Posterior vena cava (tissue), 2 donors: Measurements from ENCODE around the gene ZNF148. TPM values are rescaled to one million over a fixed set of nuclear protein-coding genes. Genes with fewer than 3 reads are reported as not detected.
A peak's percentile ranks its signal among the peaks of the same experiment; 100 is the strongest.

Source experiments
- DNase-seq: peaks from one replicate; pipeline ENCODE4 v3.0.0-alpha.2; 2020; ENCODE audit warnings: low spot score
- intact Hi-C, 2 donors: fragments of 100-400 bp; cut with DNase I; formaldehyde crosslinking; loops; one replicate each; pipeline versions ENCODE4 v1.14.1 to v1.14.2; 2022 to 2023
- total RNA-seq, 2 donors: library from RNA; stranded (reverse); fragmentation: NEBNext Ultra II Directional; extraction: Animal tissue kit (Norgen Biotek cat#: 25700); gene quantifications; one replicate each; pipeline ENCODE4 v1.2.1, GENCODE V29; 2021
- donor health status: DM: yes; HTN: yes; CAD: no.
- donor health status: DM: yes; HTN: yes; CAD: no.

ZNF148 gene
- total RNA-seq, 2 donors from 2014 or later, result 39.7 to 45.5 TPM

DNA sequence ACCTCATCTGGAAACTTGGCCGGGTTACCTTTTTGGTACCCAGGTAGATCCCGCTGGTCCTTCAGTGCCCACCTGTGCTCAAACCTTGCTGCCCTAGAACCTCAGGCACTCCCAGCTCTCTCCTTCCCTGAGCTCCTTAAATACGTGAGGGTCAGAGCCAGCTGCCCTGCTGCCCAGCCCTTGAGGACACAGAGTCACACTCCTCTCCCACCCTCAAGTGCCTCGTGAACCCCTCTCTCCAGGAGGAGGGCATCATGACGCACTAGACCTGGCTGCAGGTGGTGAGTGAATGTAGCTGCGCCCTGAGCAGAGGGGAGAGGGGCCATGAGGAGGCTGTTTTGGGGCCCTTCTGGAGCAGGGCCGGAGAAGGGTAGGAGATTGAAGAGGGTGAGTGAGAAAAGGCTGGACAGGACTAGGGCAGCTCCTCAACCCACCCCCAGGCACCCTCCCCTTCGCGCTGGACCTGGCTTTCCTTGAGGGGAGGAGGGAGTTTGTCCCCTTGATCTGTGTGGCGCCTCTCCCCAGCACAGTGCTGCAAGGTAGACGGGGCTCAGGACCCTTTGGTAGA, 163.5 kb downstream of the ZNF148 start:
- no peak for DNase-seq
- intact Hi-C loops, result no loop called here

DNA sequence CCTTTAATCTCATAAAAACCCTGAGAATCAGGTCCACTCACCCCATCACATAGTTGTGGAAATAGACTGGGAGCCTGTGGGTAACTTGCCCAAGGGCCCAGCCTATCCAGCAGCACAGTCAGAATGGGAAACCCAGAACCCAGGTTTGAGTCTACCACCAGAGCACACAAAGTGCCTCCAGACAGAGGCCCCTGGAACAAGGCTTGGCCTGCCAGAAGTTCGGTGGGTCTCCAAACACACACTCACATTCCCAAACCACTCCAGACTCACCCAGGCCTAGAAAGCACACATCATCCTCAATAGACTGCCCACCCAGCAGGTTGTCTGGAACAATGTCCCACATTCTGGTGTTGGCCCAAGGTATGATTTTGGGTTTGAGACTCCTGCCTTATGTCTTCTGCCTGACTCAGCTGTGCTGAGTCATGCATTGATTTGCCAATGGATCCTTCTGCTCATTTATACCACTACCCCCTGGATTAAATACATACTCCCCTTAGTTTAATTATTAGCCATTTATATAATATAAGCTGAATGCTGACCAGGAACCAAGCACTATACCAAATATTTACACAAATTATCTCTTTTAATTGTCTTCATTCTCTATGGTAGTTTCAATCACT, 167.1 kb downstream of the ZNF148 start:
- intact Hi-C loops, result no loop called here
- DNase-seq, result no peak

DNA sequence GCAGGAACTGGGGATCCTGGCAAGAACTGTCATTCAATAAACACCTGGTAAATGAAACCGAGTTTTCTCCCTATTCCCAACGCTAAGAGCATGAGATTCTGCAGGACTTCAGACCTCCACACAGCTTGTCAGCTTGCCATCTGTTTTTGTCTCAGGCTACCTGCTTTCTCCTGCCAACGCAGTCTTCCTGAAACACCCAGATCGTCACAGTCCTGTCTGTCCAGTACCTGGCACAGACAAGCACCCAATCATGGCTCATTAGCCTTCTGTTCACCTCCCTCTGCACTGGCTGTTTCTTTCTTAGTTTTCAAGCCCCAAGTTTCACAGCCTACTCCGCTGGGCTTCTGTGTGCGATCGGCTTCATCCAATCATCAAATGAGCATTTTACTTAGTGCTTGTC, 167.6 kb downstream of the ZNF148 start:
- intact Hi-C loops, result no loop called here
- DNase-seq, result no peak

DNA sequence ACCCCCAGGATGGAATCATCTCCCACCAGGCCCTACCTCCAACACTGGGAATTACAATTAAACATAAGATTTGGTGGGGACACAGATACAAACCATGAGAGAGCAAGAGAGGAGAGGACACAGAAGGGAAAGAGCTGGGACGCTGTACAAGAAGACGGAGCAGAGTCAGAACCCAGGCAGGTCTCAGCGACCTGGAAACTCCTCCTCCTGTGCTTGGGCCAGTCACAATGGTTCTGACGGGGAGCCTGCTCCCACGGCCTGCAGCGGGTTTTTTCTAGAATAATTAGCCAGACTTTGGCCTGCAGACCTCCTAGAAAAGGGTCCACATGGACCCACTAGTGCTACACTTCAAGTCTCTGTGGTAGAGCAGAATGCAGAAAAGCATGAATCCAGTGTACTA, 168.2 kb downstream of the ZNF148 start:
- DNase-seq, result no peak
- intact Hi-C loops, result no loop called here

DNA sequence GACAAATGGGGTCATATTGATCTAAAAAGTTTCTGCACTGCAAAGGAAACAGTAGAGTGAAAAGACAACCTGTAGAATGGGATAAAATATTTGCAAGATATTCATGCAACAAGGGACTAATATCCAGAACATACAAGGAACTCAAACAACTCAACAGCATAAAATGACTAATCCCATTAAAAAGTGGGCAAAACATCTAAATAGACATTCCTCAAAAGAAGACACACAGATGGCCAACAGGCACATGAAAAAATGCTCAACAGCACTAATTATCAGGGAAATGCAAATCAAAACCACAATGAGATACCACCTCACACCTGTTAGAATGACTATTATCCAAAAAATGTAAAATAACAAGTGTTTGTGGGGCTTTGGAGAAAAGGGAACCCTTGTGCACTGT, 171.4 kb downstream of the ZNF148 start:
- no peak for DNase-seq

DNA sequence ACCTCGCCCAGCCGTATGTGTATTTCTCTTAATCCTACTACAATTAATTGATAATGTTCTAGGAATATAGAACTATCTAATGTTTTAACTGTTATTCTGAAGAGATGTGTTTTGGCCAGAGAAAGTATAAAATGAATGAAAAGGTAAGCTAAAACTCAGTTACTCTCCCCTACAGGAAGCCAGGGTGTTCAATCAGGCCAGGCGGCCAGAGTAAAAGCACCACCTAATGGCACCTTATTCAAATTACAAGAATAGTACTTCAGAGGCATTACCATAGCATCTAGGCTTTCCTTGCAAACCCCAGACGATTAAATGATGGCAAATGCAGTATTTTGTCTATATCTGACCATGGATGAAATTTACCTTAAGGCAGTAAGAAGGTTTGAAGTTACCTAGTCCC, 172.9 kb downstream of the ZNF148 start:
- intact Hi-C loops, result no loop called here
- DNase-seq, result no peak

More for the DNA sequence above, 171.4 kb downstream of the ZNF148 start:
- intact Hi-C loops, result no loop called here

DNA sequence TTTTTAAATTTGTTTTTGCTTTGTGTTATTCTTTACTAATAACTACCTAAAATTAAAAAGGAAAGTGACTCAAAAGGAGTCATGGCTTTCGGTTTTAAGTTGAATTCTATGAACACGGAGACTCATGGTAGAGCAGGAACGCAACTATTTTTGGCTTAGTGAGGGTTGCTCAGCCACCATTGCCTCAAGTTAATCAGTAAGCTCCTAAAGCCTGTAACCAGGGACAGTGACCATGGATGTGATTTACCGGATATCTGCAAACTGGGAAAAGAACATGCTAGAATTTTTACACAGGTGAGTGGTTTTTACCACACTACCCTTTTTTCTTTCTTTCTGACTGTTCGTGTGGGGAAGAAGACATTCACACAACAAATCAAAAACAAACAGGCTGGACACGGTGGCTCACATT, 174.4 kb downstream of the ZNF148 start:
- no peak for DNase-seq
- intact Hi-C loops, result no loop called here

DNA sequence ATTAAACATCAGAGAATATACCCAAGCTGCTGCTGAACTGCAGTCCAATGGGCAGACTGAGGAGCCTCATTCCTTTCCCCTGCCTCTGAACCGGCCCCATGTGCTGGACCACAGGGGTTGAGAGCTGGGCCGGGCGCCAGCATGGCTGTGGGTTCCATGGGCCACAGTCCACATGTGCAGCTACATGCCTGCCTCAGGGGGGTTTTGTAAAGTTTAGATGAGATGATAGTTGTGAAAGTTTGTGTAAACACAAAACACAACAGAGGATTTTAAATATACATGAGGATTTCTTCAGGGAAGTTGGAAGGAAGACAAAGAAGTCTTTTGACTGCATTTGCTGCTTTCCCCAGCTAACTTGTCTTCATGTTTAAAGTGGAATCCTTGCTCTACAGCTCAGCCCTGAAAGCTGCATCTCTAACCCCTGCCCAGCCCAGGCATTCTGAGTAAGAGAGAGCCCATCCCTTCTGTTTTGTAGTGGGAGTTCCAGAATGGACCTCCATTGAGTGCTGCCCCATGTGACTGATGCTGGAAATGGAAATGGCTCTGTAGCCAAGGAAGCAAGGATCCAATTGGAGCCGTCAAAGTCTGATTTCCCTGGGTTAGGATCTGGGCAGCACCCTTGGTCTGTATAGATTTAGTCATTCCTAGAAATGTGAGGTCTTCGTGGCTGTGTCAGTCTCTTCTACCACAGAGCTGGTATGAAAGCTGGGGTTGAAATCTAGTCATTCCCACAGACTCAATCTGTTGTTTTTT, 180.1 kb downstream of the ZNF148 start:
- peak; percentile 66 for DNase-seq
- intact Hi-C loops, result no loop called here

DNA sequence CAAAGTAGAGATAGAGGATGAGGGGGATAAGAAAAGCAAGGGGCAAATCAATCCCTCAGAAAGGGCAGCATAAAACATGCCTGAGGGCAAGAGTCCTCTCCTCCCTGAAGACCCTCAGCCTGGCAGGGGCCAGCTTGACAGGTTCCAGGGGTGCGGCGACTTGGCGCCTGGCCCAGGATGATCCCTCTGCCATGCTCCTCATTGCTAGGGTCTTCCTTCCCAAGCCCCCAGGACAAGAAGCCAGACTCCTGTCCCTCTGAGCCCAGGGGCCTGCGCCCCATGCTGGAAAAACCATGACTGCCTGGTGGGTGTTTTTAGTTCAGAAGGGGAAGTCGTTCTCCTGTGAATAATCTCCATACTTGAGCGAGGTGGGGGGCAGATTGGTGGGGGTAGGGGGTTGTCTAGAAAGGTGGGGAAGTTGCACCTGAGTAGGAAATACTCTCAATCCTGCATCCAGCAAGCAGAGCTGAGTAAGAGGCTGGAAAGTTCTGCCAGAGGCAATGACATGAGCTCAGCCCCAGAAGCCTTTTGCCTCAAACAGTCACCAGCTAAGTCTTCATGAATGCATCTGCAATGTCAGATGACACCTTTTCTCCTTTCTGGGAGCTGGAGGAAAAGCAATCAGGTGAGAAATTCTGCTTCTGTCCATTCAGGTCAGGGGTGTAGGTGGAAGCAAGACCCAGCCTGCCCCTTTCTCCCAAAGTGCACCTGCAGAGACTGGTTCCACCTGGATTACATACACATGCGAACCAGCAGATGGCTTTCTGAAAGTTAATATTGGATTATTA, 180.9 kb downstream of the ZNF148 start:
- DNase-seq, result no peak
- intact Hi-C loops, result no loop called here

DNA sequence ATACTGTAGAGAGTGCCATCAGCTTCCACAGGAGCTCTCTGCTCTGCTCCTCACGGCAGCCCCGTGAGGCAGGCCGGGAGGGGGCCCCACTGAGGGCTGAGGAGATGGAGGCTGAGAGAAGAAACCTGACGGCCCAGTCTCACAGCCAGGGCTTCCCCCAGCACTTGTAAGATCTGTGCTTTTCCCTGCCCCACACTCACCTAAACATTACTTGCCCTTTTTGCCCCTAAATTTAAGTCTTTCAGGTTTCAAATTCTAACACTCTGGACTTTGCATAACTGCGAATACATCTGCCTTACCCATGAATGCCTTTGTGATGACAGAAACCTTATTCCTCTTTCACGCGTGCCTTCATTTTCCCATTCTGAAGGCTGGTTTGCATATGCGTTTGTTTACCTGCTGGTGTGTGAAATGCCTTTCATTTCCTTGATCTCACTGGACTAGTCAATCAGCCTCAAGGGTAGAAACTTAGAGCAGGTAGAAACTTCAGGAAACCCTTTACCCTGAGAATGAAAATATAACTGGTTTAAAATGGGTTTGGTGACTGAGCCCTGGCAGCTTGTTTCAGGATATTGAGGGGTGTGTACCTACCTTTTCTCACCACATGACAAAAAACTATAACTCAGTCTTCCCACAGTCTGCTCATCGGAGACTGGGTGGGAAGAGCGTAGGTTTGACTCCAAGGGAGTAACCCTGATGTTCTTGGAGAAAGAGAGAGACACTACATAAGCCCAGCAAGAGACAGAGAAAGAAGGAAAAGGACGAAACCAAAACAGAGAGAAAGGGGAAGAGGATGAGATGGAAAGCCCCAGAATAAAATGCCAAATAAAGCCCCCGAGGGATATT, 182.7 kb downstream of the ZNF148 start:
- intact Hi-C loops, result no loop called here

DNA sequence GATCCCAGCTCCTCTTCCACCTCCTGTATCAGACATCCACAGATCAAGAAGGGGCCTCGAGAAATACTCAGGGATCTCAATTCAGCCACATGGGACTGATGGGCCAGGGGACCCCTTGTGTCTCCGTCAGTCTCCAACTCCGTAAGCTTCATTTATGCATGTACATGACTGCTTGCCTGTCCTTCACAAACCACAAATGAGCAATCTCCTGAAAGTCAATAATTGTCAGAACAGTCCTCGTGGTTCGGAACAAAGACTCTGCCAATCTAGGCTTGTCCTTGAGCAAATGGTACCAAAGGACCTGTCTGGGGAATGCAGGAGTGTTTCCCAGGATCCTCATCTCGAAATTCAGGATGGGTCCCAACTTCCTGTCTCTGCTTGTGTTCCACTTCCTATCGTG, 183.4 kb downstream of the ZNF148 start:
- DNase-seq, result no peak
- intact Hi-C loops, result no loop called here

More for the DNA sequence above, 182.7 kb downstream of the ZNF148 start:
- no peak for DNase-seq

DNA sequence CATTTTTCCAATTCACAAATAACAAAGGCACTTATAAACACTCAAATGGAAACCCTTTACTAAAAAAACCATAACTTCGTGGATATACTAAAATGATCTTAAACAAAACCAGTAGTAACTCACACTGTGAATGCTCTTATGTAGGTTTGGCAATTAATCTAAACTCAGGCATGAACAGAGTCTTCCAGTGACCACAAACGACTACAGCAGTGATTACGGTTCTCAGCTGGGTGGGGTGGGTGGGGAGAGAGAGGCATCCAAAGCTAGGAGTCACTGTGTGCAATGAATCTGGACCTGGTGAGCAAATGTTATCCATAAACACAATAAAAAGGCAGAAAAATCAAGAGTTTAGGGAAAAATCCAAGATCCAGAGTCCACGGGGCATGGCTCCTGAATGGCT, 183.9 kb downstream of the ZNF148 start:
- no peak for DNase-seq
- intact Hi-C loops, result no loop called here

DNA sequence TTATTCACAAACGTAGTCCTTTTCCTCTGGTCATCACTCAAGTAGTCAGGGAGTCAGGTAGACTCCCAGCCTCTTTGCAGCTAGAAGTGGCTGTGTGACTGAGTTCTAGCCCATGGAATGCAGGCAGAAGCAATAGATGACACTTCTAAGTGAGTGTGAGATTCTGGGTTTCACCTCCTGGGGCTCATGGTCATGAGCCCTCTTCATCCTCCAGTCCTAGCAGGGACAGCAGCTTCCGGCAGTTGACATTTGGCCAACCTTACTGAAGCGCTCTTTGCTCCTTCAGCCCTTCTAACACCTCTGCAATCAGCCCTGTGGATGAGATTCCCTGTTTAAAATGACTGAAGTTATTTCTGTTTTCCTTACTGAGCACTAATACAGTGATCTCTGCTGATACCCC, 184.3 kb downstream of the ZNF148 start:
- DNase-seq, result no peak
- intact Hi-C loops, result no loop called here

DNA sequence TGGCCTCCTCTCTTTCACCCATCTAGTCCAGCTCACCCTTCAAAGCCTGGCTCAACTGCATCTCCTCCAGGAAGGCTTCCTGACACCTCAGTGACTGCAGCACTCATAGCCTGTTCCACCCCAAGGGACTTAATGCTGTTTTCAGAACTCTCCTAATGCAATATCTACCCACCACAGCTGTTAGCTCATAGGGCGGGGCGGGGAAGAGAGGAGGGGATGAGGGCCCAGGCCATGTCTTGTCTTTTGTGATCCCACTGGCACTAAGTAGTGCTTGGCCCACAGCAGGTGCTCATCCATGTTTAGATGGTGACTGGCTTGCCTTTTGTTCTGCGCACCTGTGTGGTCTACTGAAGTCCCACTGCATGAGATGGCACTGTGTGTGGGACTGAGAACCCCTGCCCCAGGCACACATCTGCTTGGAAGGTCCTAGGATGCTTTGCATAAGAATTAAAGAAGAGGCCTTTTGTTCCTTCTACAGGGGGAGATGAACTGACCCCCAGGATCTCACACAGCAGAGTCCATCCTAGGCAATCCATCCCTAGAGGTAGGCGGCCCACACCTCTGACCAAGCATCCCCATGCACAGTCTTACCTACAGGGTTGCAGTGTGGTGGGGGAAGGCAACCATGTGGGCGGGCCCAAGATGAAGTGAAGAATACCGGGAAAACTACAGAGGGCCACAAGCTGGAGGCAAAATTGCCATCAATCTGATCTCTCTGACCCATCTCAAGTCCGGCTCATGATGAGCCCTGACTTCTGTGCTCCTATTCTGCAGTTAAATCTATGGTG, 185.6 kb downstream of the ZNF148 start:
- DNase-seq, result peak; percentile 51
- intact Hi-C loops, result no loop called here

DNA sequence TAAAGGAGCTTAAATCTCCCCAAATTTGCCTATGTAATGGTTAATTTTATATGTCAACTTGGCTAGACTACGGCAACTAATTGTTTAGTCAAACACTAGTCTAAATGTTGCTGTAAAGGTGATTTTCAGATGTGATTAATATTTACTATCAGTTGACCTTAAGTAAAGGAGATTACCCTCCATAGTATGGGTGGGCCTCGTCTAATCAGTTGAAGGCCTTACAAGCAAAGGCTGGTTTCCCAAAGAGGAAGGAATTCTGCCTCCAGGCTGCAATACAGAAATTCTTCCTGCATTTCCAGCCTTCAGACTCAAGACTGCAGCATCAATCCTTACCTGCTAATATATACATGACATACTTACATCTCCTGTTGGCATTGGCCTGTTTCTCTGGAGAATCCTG, 186.2 kb downstream of the ZNF148 start:
- no peak for DNase-seq
- intact Hi-C loops, result no loop called here

DNA sequence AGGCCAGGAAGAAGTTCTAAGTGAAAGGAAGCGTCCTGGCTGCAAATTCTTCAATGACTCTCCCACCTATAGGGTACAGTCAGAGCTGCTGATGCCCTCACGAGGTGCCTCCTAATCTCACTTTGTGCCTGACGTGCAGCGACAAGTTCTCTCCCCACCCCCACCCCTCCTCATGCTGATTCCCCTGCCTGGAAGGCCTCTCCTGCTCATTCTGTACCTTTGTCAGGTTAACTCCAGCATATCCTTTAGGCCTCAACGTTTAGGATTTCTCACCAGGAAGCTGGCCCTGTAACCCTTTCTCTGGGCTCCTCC, 187.6 kb downstream of the ZNF148 start:
- DNase-seq, result no peak
- intact Hi-C loops, result no loop called here

DNA sequence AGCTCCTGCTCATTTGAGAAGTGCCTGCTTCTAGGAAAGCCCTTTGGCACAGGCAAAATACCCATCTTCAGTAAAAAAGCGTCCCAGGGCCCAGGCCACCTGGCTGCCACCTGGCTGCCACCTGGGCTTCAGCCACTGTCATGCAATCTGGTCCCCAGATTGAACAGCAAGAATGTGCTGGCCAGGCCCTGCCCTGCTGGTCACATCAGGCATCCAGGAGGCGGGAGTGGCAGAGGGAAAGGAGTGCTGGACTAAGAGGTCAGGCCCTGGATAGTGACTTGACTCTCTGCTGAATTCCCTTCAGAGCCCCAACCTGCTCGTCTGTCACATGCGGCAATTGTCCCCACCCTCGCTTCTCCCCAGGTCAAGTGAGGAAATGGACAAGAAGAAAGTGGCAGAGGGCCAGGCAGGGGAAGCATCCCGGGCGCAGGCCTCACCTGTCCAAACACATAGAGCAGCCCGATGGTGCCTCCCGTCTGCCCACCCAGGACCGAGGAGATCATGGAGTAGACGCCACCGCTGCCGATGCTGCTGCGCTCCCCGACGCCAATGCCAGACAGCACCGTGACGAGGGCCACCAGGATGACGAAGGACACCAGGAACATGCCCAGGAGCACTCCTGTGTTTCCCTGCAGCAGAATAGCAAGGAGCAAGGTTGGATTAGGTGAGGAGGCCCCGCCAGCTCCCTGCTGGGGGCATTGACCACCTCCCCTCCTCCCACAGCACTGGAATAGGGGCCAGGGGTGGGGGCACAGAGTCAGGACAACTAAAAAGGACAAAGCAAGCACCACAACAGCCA, 188.1 kb downstream of the ZNF148 start:
- peak; percentile 76 for DNase-seq
- intact Hi-C loops, result no loop called here

DNA sequence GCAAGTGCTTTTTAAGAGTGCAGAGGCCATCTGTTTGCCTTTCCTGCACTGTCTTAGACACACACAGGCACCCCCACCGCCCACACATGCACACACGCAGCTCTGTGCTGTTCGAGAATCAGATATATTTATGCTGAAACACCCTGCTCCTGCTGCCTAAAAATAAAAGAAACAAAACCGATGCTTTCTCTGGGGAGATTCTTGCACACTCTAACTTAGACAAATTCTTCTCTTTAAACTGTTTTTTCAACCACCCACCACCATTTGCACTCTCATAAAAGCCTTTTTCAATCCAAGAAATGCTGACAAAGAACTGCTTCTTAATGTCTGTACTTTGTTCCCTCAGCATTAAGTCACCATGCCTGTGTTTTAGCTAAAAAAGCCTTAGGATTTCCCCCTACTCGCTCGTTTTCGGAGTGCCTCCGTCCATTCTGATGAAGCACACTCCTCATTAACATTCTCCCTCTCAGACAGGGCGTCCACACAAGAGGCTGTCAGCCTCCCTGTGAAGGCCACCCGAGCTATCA, 188.8 kb downstream of the ZNF148 start:
- peak; percentile 63 for DNase-seq
- intact Hi-C loops, result no loop called here
